NCI-H2171 treated with DMSO at 0.1 percent for 48 hours (cell line): ENCODE data around the gene PRPF8.
A peak's percentile ranks its signal among the peaks of the same experiment; 100 is the strongest.

Source experiments
- DNase-seq: peaks from one replicate; lab custom pipeline; 2025; lab: John Stamatoyannopoulos, UW

Gene PRPF8

DNA sequence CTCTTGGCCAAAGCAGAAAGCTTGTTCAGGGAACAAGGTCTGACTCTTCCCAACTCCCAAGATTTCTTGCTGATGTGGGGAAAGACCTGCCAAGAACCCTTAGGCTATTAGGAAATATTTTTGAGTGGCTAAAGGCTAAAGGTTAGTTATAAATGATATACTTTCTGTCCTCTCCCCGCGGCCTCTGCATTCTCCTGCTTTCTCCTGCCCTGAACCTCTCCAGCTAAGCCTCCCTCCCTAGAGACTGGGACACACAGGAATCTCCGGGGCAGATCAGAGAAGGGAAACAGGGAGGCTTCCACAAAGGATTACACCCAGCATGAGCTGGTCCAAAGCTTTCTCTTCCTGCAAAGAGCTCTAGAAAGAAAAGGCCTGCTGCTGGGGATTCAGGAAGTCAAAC lies 58.3 kb downstream of the PRPF8 start:
- no peak for DNase-seq

GRCh38 chr17:1625581-1625980 lies 59.1 kb downstream of the PRPF8 start:
- no peak for DNase-seq

DNA sequence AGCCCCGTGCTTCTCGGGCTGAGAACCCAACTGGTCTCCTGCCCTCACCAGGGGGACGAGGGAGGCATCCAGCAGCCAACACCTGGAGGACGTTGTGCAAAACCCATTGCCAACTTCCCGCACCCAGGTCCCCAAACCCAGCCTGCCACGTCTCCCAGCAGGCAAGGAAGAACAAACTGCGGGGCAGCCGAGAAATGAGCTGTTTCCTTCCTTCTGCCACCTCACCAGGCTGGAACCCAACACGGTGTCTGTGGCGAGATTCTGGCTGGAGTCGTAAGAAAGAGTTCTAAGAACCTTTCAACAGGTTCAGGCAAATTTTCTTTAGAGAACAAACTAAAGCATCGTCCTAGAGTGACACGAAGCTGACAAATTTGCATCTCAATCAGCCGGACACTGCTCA lies 59.6 kb downstream of the PRPF8 start:
- no peak for DNase-seq

GRCh38 chr17:1624650-1625049 lies 60.0 kb downstream of the PRPF8 start:
- DNase-seq, result no peak

DNA sequence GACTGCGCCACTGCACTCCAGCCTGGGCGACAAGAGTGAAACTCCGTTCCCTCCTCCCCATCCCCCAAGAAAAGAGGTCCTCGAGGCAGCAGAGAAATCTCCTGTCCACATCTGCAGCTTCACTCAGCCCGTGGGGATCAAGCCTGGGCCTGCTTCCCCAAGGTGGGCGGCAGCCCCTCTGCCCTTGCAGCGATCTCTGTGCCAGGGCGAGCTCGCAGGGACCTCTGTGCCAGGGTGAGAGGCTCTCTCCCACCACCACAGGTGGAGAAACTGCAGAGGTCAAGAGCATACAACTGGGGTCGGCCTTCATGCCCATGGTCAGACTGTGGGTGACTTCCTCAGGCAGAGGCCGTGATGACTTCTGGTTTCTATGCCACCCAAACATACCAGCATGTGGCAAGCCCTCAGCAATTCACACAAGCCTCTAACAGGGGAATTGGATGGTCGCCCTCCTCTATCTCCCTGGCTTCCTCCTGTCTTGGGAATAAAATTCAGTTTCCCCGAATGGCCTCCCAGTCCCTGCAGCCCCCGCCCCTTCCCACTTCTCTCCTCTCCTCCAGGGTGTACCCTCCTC lies 61.5 kb downstream of the PRPF8 start:
- DNase-seq, result no peak

- peak; percentile 20 for DNase-seq
Measured at GRCh38 chr17:1621273-1621954, 63.3 kb downstream of the PRPF8 start.

GRCh38 chr17:1620486-1620885 lies 64.2 kb downstream of the PRPF8 start:
- DNase-seq, result no peak

- no peak for DNase-seq
Measured at GRCh38 chr17:1617620-1618174, 67.0 kb downstream of the PRPF8 start.

- no peak for DNase-seq
Measured at GRCh38 chr17:1616101-1616500, 68.6 kb downstream of the PRPF8 start.

DNA sequence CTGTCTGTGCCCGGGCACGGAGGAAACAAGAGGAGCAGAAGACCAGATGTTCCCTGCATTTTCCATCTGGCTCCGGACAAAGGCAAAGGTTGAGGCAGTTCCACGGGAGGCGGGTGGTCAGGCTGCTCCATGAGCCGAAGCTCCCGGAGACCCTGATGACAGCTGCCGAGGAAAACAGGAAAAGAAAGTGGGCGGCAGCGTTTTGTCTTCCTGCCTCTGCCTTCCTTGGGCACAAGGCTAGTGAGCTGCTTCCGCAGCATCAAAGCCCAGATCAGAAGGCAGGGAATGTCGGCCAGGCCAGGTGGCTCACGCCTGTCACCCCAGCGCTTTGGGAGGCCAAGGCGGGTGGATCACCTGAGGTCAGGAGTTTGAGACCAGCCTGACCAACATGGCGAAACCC lies 72.3 kb downstream of the PRPF8 start:
- DNase-seq, result no peak

DNA sequence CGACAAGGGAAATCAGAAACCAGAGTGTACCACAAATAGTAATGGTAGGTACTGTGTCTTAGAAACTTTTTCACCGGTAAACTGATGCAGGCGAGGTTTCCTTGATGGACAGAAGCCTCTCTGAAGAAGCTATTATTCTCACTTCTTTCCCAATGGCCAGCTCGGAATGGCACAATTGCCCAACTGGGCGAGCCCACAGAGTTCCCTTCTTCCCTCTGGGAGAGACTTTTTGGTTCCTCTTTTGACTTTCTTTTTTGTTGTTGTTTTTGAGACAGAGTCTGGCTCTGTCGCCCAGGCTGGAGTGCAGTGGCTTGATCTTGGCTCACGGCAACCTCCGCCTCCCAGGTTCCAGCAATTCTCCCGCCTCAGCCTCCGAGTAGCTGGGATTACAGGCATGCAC lies 73.0 kb downstream of the PRPF8 start:
- DNase-seq, result no peak

DNA sequence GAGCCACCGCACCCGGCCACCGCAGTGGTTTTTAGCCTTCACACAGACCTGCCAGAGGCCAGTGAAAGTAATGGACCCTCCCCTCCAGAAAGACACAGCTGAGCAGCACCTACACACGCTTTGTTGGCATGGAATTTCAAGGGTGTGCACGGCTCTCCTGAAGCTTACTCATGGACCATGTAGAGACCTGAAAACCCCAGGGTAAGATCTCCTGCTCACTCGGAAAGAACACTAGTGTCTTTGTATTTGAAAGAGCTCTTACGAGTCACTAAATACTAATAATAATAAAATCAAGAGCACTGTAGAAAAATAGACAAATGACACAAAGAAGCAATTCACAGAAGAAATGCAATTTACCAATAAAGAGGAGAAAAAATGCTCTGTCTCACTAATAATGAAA lies 76.0 kb downstream of the PRPF8 start:
- no peak for DNase-seq

DNA sequence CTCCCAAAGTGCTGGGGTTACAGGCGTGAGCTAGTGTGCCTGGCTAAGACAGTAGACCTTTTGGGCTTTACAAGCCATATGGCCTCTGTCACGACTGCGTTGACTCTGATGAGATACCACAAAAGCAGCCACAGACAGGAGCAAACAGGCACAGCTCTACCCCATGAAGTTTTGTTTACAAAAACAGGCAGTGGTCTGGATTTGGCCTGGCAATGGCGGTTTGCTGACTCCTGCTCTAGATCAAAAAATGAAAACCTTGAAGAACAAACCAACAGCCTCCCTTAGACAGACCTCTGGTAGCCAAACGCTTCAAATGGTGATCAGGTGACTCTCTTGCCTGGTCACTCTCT lies 76.7 kb downstream of the PRPF8 start:
- DNase-seq, result no peak

DNA sequence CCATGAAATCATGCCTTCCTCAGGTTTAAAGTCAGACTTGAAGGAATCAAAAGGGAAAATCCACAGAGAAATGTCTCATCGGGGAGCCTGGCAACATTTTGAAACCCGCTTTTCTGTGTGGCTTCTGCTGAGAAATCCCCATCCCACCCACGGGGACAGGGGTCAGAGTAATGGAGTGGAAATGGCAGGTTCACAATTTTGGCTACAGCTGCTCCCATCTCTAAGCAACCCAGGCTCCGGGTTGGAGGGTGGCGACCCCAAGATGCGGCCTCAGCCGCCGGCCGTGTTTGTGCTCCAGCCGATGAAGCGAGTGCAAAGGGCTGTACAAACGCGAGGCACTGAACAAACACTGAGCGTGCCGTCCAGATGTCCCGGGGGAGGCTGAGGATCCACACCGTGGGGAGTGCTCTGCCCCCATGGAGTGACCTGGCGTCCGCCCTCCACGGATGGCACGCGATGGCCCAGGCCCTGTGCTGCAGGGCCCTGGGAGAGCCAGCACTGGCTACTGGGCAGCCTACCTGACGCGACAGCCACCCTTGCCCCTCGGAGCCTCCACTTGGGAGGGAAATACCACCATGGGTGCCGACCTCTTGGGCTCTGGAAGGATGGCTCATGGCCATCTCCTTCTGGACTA lies 78.2 kb downstream of the PRPF8 start:
- DNase-seq, result no peak

GRCh38 chr17:1605681-1606351 lies 78.9 kb downstream of the PRPF8 start:
- DNase-seq, result no peak

DNA sequence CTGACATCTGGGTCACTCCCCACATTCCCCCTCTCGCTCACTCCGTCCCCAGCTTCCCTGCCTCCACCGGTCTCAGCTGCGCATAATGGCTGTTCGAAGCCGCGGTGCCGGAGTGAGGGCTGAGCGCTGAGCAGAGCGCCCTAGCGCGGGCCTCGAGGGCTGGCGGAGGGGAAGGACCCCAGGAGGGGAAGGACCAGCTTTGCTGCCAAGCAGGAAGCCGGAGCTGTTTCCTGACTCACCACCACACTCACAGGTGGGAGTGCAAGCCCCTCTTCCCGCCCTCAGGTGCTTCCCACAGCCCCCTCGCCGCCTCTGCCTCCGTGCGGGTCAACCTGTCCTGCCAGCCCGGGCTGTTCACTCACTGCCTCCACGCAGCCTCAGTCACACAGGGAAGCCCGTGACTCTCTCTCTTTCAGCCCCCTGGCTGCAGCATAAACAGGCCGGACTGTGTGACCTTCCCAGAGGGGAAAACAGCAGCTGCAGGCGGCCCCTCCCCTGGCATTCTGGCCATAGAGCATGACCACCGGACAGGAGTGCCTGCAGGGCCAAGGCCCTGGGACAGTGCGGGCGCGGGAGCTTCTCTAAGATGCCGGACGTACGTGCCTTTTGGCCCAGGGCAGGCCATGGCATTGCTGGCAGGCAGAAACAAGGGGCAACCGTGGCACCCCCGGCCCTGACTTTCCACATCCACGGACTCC lies 79.7 kb downstream of the PRPF8 start:
- no peak for DNase-seq

- no peak for DNase-seq
Measured at GRCh38 chr17:1601571-1601970, 83.1 kb downstream of the PRPF8 start.
